Common myeloid progenitor, CD34-positive (primary cell): ENCODE data around the gene ANGPT4.

Source experiments
- CTCF ChIA-PET: fragments of 350-600 bp; sonication (Branson Sonifier 250); formaldehyde crosslinking; loops from one replicate; lab custom pipeline; 2021; ENCODE audit warnings: antibody characterized with exemption; lab: Charles Lee
- POLR2A ChIA-PET: fragments of 350-600 bp; sonication (Branson Sonifier 250); formaldehyde crosslinking; loops from one replicate; lab custom pipeline; 2021; ENCODE audit warnings: antibody characterized with exemption; lab: Charles Lee
- DNase-seq, 3 donors: peaks; one replicate each; pipeline versions ENCODE4 v3.0.0 to v3.0.0-alpha.2; 2013
- H3K27ac ChIP-seq, 2 experiments: 1 replicate in 1 of 2; 2 replicates in 1 of 2; pipeline ENCODE4 v1.7.0; 2013; ENCODE audit warnings: inconsistent platforms in 2 of 2, low read length in 2 of 2, mild to moderate bottlenecking in 2 of 2, low read depth in 1 of 2, moderate library complexity in 1 of 2; ENCODE audit not compliant: severe bottlenecking in 2 of 2, insufficient read depth in 1 of 2, poor library complexity in 1 of 2
- H3K27me3 ChIP-seq, 5 experiments: replicated peaks in 2 of 5; 1 replicate in 3 of 5; 2 replicates in 2 of 5; pipeline versions ENCODE4 v1.6.1 to v1.7.0; 2013; ENCODE audit warnings: low read length in 4 of 5, mild to moderate bottlenecking in 2 of 5, moderate library complexity in 2 of 5, inconsistent platforms in 1 of 5; ENCODE audit not compliant: insufficient read depth in 5 of 5, control insufficient read depth in 4 of 5
- H3K36me3 ChIP-seq, 4 experiments: 1 replicate in 2 of 4; 2 replicates in 2 of 4; pipeline versions ENCODE4 v1.6.1 to v1.7.0; 2013; ENCODE audit warnings: low read length in 3 of 4, control low read depth in 1 of 4, mild to moderate bottlenecking in 1 of 4; ENCODE audit not compliant: control insufficient read depth in 4 of 4, insufficient read depth in 4 of 4
- H3K4me1 ChIP-seq, 4 experiments: 1 replicate in 3 of 4; 2 replicates in 1 of 4; pipeline versions ENCODE4 v1.6.1 to v1.7.1; 2013; ENCODE audit warnings: low read length in 3 of 4, mild to moderate bottlenecking in 3 of 4, control low read depth in 1 of 4, inconsistent platforms in 1 of 4, moderate library complexity in 1 of 4; ENCODE audit not compliant: control insufficient read depth in 4 of 4, insufficient read depth in 4 of 4; ENCODE audit errors: control extremely low read depth in 1 of 4
- H3K4me3 ChIP-seq, 7 experiments: 1 replicate in 4 of 7; 2 replicates in 3 of 7; pipeline versions ENCODE4 v1.5.1 to v1.7.0; 2013; ENCODE audit warnings: mild to moderate bottlenecking in 7 of 7, low read length in 6 of 7, moderate library complexity in 6 of 7, inconsistent platforms in 2 of 7, low read depth in 2 of 7, control low read depth in 1 of 7; ENCODE audit not compliant: insufficient read depth in 4 of 7, control insufficient read depth in 1 of 7; ENCODE audit errors: extremely low read depth in 1 of 7
- H3K9me3 ChIP-seq, 5 experiments: 1 replicate in 4 of 5; 2 replicates in 1 of 5; pipeline versions ENCODE4 v1.6.1 to v1.7.1; 2013; ENCODE audit warnings: low read length in 4 of 5, mild to moderate bottlenecking in 2 of 5, inconsistent platforms in 1 of 5, low read depth in 1 of 5, moderate library complexity in 1 of 5; ENCODE audit not compliant: control insufficient read depth in 4 of 5, insufficient read depth in 2 of 5; ENCODE audit errors: control extremely low read depth in 1 of 5
- WGBS: methylation state at CpG from one replicate; pipeline ENCODE4 v1.1.5; 2013; ENCODE audit not compliant: insufficient coverage; 5-methylcytosine and 5-hydroxymethylcytosine counted together

The ANGPT4 gene

GRCh38 chr20:871948-872347 is 44.2 kb downstream of the ANGPT4 start:
- no peak for DNase-seq
- H3K4me3 ChIP-seq: no peak overlapping the region
- 100% methylated on average over 2 of the region's 2 CpGs for WGBS
- no peaks in the 10 kb centered on the region for H3K27me3 ChIP-seq
- no peaks in the 10 kb centered on the region for H3K36me3 ChIP-seq
- CTCF ChIA-PET: interaction anchor here (1.2 to 1.8 kb wide), 2 partner anchors 29 to 85 kb away, joined by 3 to 4 read pairs; no protein-coding TSS in a partner anchor
- no peaks in the 10 kb centered on the region for H3K9me3 ChIP-seq
- no peaks in the 10 kb centered on the region for H3K4me1 ChIP-seq
- POLR2A ChIA-PET: no interaction called here
- H3K27ac ChIP-seq: no peak overlapping the region

DNA sequence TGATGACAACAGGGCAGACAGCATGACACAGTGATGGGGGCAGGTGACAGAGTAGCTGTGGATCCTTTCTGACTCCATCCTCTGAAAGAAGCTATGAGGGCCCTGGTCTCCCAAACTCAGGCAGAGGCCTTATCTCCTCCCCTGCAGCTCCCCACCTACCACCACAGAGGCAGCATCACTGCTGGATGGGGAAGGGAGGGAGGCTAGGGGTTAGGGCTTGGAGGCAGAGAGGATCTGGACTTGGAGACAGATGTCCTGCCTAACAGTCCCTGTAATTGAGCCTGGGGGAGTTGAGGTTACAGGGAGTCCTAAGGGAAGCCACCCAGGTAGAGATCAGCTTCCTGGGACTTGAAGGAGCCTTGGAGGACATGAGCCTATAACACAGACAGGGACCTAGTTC is 44.7 kb downstream of the ANGPT4 start:
- H3K9me3 ChIP-seq: no peaks in the 10 kb centered on the region
- H3K4me3 ChIP-seq: no peak overlapping the region
- no peaks in the 10 kb centered on the region for H3K36me3 ChIP-seq
- H3K27me3 ChIP-seq: no peaks in the 10 kb centered on the region
- no peaks in the 10 kb centered on the region for H3K4me1 ChIP-seq
- ChIA-PET POLR2A (no interaction called here), CTCF (interaction anchor here (1.8 kb wide), 1 partner anchor 29 kb away, joined by 4 read pairs; no protein-coding TSS in a partner anchor)
- DNase-seq: no peak
- H3K27ac ChIP-seq: no peak overlapping the region

DNA sequence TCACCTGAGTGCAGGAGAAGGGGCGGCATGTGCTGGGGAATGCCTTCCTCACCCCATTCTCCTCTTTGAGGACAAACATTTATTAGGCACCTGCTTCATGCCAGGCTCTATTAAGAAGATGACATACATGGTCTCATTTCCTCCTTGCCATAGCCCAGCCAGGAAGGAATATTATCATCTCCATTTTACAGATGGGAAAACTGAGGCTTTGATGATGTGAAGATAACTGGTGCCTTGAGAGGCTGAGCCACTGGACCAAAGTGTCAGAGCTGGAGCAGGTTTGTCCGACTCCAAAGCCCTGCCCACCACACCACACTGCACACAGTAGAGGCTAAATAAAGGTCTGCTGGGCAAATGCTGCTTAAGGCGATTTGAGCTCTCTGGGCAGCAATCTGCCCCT is 45.4 kb downstream of the ANGPT4 start:
- 100% methylated on average over 2 of the region's 3 CpGs for WGBS
- Histone ChIP-seq H3K27ac (no peak overlapping the region), H3K36me3 (no peaks in the 10 kb centered on the region), H3K9me3 (no peaks in the 10 kb centered on the region), H3K4me1 (no peaks in the 10 kb centered on the region), H3K27me3 (no peaks in the 10 kb centered on the region), H3K4me3 (no peak overlapping the region)
- DNase-seq: no peak
- ChIA-PET CTCF (interaction anchor here (1.8 kb wide), 1 partner anchor 28 kb away, joined by 4 read pairs; no protein-coding TSS in a partner anchor), POLR2A (no interaction called here)

DNA sequence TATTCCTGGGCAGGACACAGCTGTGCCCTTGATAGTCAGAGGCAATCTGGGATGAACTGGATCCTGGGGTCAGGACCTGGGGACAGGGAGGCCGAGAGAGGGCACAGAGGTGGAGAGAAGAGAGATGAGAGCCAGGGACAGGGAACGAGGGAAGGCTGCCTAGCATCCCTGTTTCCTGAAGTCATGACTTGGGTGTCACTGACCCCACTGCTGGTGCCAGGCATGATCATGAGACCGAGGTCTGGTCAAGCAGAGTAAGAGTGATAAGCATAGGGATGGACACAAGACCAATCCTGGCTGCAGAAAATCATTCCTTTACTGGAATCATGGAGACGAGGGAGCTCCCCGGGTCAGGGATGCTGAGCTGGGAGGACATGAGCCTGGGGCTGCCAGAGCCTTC is 46.5 kb downstream of the ANGPT4 start:
- H3K27me3 ChIP-seq: no peaks in the 10 kb centered on the region
- H3K36me3 ChIP-seq: no peaks in the 10 kb centered on the region
- H3K9me3 ChIP-seq: no peaks in the 10 kb centered on the region
- no peak overlapping the region for H3K4me3 ChIP-seq
- POLR2A ChIA-PET: no interaction called here
- 100% methylated on average over 3 of the region's 5 CpGs for WGBS
- H3K27ac ChIP-seq: no peak overlapping the region
- CTCF ChIA-PET: no interaction called here
- H3K4me1 ChIP-seq: no peaks in the 10 kb centered on the region
- DNase-seq: no peak

DNA sequence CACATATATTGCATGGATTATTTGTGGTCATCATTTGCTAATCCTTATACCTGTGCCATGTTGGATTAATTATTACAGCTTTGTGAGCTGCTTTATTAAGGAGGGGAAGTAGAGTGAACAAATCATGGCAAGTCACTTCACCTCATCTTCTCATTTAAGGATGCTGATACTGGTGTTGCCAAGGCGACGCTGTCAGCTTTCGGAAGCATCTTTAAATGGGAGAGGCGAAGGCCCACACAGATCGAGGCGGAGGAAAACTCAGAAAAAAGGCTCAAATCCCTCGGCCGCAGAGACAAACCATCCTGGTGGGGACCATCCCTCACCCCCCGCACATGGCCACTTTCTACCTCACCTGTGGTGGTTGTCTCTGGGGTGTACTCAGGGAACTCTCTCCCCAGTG is 47.9 kb downstream of the ANGPT4 start:
- WGBS: 87% methylated on average over 6 of the region's 9 CpGs

GRCh38 chr20:865440-865839 is 50.7 kb downstream of the ANGPT4 start:
- no peaks in the 10 kb centered on the region for H3K36me3 ChIP-seq

More for the DNA sequence above, 47.9 kb downstream of the ANGPT4 start:
- Histone ChIP-seq H3K9me3 (no peaks in the 10 kb centered on the region), H3K36me3 (no peaks in the 10 kb centered on the region), H3K4me1 (no peaks in the 10 kb centered on the region), H3K27me3 (no peaks in the 10 kb centered on the region), H3K27ac (no peak overlapping the region), H3K4me3 (no peak overlapping the region)
- ChIA-PET POLR2A (no interaction called here), CTCF (no interaction called here)
- no peak for DNase-seq

DNA sequence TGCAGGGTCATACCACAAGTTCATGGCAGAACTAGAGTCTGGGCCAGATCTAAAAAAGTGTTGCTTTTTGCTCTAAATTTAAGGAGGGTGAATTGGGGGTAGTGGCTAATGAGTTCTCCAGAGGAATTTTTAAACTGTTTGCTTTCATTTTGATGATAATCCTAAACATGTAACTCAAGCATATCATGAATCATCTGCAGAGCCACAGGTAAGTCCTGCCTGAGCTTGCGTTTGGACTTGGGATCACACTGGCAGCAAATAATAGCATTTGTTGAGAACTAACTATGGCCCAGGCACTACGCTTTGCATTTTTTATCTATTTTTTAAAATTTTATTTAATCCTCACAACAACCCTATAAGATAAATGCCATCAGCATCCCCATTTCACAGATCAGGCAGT is 55.2 kb downstream of the ANGPT4 start:
- DNase-seq: no peak
- H3K9me3 ChIP-seq: no peaks in the 10 kb centered on the region
- no peaks in the 10 kb centered on the region for H3K27me3 ChIP-seq
- ChIA-PET CTCF (no interaction called here), POLR2A (no interaction called here)
- H3K36me3 ChIP-seq: peaks cover 0 to 4% (median 0%) of the 10 kb centered on the region in 4 experiments
- peaks cover 4 to 28% (median 20%) of the 10 kb centered on the region in 4 experiments for H3K4me1 ChIP-seq
- no peak overlapping the region for H3K4me3 ChIP-seq
- H3K27ac ChIP-seq: no peak overlapping the region
- WGBS: 100% methylated on average over 2 of the region's 2 CpGs

More at GRCh38 chr20:865440-865839, 50.7 kb downstream of the ANGPT4 start:
- Histone ChIP-seq H3K4me3 (no peak overlapping the region), H3K27me3 (no peaks in the 10 kb centered on the region), H3K9me3 (no peaks in the 10 kb centered on the region), H3K27ac (no peak overlapping the region), H3K4me1 (no peaks in the 10 kb centered on the region)
- POLR2A ChIA-PET: no interaction called here
- WGBS: no CpG with 5 or more reads among the region's 1 CpG
- DNase-seq: no peak
- CTCF ChIA-PET: interaction anchor here (1.2 kb wide), 1 partner anchor 9 kb away, joined by 4 read pairs; no protein-coding TSS in a partner anchor
